PC-9 (cell line): ENCODE measurements around the gene STN1. TPM values are rescaled to one million over a fixed set of nuclear protein-coding genes. Genes with fewer than 3 reads are reported as not detected.

Experiments
- BruUV-seq: library from RNA; stranded (reverse); fragments of 400-500 nt; replicated peaks from 2 replicates; lab custom pipeline; 2021; lab: Mats Ljungman, UMichigan
- CTCF ChIA-PET: fragments of 300-600 bp; sonication (Branson Sonifier 250); formaldehyde crosslinking; loops from one replicate; lab custom pipeline; 2022; ENCODE audit warnings: antibody characterized with exemption; lab: Charles Lee
- POLR2A ChIA-PET: fragments of 300-600 bp; sonication (Branson Sonifier 250); formaldehyde crosslinking; loops from one replicate; lab custom pipeline; 2022; ENCODE audit warnings: antibody characterized with exemption; ENCODE audit not compliant: unreplicated experiment; lab: Charles Lee
- DNase-seq, 2 experiments: peaks; one replicate each; pipeline versions ENCODE4 v3.0.0 to v3.0.0-alpha.2; 2015 to 2022; ENCODE audit warnings: mixed read lengths in 1 of 2
- H2AFZ ChIP-seq: fragments of 200-600 bp; sonication (generic); 2 replicates; pipeline ENCODE4 v1.8.1; 2017; ENCODE audit warnings: antibody characterized with exemption
- H3F3A ChIP-seq: fragments of 200-600 bp; sonication (generic); 2 replicates; pipeline ENCODE4 v1.8.1; 2017; ENCODE audit warnings: antibody characterized with exemption, mild to moderate bottlenecking, low read depth; ENCODE audit not compliant: insufficient read depth
- H3K27ac ChIP-seq: fragments of 200-600 bp; sonication (generic); 2 replicates; pipeline ENCODE4 v1.6.1; 2016; ENCODE audit warnings: mixed run types
- H3K27me3 ChIP-seq: fragments of 200-600 bp; sonication (generic); 2 replicates; pipeline ENCODE4 v1.6.1; 2016; ENCODE audit warnings: low read depth, mixed run types; ENCODE audit not compliant: insufficient read depth
- H3K36me3 ChIP-seq: fragments of 200-600 bp; sonication (generic); 2 replicates; pipeline ENCODE4 v1.6.1; 2016; ENCODE audit warnings: low read depth, mixed run types
- H3K4me1 ChIP-seq: fragments of 200-600 bp; sonication (generic); replicated peaks from 2 replicates; pipeline ENCODE4 v1.6.1; 2016; ENCODE audit warnings: mixed run types; ENCODE audit not compliant: insufficient read depth
- H3K4me2 ChIP-seq: fragments of 200-600 bp; sonication (generic); 2 replicates; pipeline ENCODE4 v1.6.1; 2017; ENCODE audit warnings: mixed run types
- H3K4me3 ChIP-seq: fragments of 200-600 bp; sonication (generic); 2 replicates; pipeline ENCODE4 v1.6.1; 2016; ENCODE audit warnings: mixed run types
- H3K79me2 ChIP-seq: fragments of 200-600 bp; sonication (generic); 2 replicates; pipeline ENCODE4 v1.6.1; 2017; ENCODE audit warnings: low read depth, mixed run types
- H3K9me2 ChIP-seq: fragments of 200-600 bp; sonication (generic); 2 replicates; pipeline ENCODE4 v1.8.1; 2017; ENCODE audit warnings: mild to moderate bottlenecking; ENCODE audit not compliant: insufficient read depth
- H3K9me3 ChIP-seq: fragments of 200-600 bp; sonication (generic); 2 replicates; pipeline ENCODE4 v1.8.1; 2016; ENCODE audit warnings: low read depth; ENCODE audit not compliant: insufficient read depth
- H4K20me1 ChIP-seq: fragments of 200-600 bp; sonication (generic); 2 replicates; pipeline ENCODE4 v1.8.1; 2017; ENCODE audit not compliant: insufficient read depth
- EZH2 ChIP-seq: fragments of 200-600 bp; sonication (generic); IDR thresholded peaks from 2 replicates; pipeline ENCODE4 v1.8.0; 2017; ENCODE audit warnings: antibody characterized with exemption, low read depth
- intact Hi-C: fragments of 100-400 bp; cut with micrococcal nuclease; formaldehyde crosslinking; loops from one replicate; pipeline ENCODE4 v1.10.0; 2022; ENCODE audit not compliant: unreplicated experiment
- total RNA-seq: library from RNA; stranded (reverse); gene quantifications from 2 replicates; pipeline ENCODE4 v1.2.3, GENCODE V29; 2021
- TF ChIP-seq, protein P1 (sequence below): fragments of 200-600 bp; sonication (generic); conservative IDR thresholded peaks from 2 replicates; pipeline ENCODE4 v1.6.1; 2017; ENCODE audit warnings: mixed run types, antibody characterized with exemption, mild to moderate bottlenecking, moderate library complexity

The STN1 gene
- total RNA-seq, 1 experiment from 2014 or later = 20.5 TPM

DNA sequence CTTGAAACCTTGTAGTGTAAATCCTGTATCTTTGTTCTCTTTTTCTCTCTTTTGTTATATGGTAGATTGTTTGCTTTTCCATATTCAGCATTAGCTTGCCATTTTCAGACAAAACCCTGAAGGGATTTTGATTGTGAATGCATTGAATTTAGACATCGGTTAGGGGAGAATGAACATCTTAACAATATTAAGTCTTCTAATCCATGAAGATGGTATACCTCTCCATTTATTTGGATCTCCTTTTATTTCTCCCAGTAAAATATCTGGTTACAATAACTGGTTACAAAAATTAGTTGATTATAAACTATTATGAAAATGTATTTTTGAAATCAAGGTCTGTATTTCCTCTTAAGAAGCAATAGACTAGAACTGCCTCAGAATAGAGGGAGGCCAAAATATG, 36.6 kb upstream of the STN1 start:
- H3K27ac ChIP-seq = no peak overlapping the region
- TF ChIP-seq EZH2 = no peak
- TF ChIP-seq, protein P1, sequence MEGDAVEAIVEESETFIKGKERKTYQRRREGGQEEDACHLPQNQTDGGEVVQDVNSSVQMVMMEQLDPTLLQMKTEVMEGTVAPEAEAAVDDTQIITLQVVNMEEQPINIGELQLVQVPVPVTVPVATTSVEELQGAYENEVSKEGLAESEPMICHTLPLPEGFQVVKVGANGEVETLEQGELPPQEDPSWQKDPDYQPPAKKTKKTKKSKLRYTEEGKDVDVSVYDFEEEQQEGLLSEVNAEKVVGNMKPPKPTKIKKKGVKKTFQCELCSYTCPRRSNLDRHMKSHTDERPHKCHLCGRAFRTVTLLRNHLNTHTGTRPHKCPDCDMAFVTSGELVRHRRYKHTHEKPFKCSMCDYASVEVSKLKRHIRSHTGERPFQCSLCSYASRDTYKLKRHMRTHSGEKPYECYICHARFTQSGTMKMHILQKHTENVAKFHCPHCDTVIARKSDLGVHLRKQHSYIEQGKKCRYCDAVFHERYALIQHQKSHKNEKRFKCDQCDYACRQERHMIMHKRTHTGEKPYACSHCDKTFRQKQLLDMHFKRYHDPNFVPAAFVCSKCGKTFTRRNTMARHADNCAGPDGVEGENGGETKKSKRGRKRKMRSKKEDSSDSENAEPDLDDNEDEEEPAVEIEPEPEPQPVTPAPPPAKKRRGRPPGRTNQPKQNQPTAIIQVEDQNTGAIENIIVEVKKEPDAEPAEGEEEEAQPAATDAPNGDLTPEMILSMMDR = no peak
- POLR2A ChIA-PET = no interaction called here
- H3K9me2 ChIP-seq = no peaks in the 10 kb centered on the region
- no peak for DNase-seq
- no peak overlapping the region for H3K4me2 ChIP-seq
- H3K27me3 ChIP-seq = no peaks in the 10 kb centered on the region
- BruUV-seq = no TSS peak
- no peaks in the 10 kb centered on the region for H3F3A ChIP-seq
- no peak overlapping the region for H2AFZ ChIP-seq
- no peaks in the 10 kb centered on the region; the same call in 1 of the 2 replicates for H3K4me1 ChIP-seq
- no peaks in the 10 kb centered on the region for H3K9me3 ChIP-seq
- H3K4me3 ChIP-seq = no peak overlapping the region
- CTCF ChIA-PET = no interaction called here
- H3K36me3 ChIP-seq = no peaks in the 10 kb centered on the region
- no peaks in the 10 kb centered on the region for H4K20me1 ChIP-seq
- intact Hi-C loops = no loop called here
- H3K79me2 ChIP-seq = no peaks in the 10 kb centered on the region

DNA sequence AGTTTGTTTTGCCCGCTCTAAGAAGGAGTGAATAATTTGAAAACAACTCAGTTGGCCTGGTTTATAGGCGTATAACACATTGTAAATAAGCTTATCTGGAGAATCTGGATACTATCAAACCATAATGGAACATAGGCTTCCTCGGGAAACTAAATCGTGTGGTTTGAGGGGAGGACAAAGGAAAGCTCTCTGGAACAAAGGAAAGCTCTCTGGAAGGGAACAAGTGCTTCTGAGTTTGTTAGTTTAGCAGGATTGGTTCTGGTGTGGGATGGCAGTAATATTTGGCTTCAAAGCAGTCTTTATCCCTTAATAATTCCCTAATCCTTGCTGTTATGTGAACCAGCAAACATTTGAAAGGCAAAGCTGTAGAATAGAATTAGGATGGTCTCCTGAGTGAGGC, 34.0 kb upstream of the STN1 start:
- ChIA-PET CTCF (no interaction called here), POLR2A (no interaction called here)
- no TSS peak for BruUV-seq

DNA sequence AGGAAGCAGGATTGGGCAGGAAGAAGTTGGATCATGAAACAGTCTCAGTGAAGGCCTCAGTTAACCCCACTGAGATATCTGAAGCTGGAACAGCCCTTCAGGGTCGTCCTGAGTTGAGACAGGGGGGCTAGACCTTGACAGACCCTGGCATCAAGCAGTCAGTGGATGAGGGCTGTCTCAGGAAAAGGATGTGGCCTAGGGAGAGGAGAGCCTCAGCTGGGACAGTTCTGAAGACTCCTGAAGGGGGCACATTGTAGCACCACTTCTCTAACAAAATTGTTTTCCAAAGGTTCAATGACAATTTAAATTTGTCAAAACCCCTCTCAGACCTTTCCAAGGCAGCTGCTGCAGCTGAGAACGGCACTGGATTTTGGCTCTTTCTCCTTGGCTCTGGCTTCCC, 33.2 kb upstream of the STN1 start:
- Histone ChIP-seq H3K36me3 (no peaks in the 10 kb centered on the region), H2AFZ (no peak overlapping the region), H3K4me2 (no peak overlapping the region), H3K9me3 (no peaks in the 10 kb centered on the region), H3K79me2 (no peaks in the 10 kb centered on the region), H3K4me3 (no peak overlapping the region), H3F3A (no peaks in the 10 kb centered on the region), H4K20me1 (no peaks in the 10 kb centered on the region), H3K9me2 (no peaks in the 10 kb centered on the region), H3K27ac (no peak overlapping the region), H3K27me3 (no peaks in the 10 kb centered on the region), H3K4me1 (no peaks in the 10 kb centered on the region)
- no peak for DNase-seq
- ChIA-PET CTCF (no interaction called here), POLR2A (no interaction called here)
- no TSS peak for BruUV-seq
- TF ChIP-seq, protein P1 = no peak
- no peak for TF ChIP-seq EZH2
- intact Hi-C loops = no loop called here

More for the DNA sequence above, 34.0 kb upstream of the STN1 start:
- H3K4me3 ChIP-seq = no peak overlapping the region
- H2AFZ ChIP-seq = no peak overlapping the region
- H3K9me3 ChIP-seq = no peaks in the 10 kb centered on the region
- no peaks in the 10 kb centered on the region for H3K27me3 ChIP-seq
- no peaks in the 10 kb centered on the region for H4K20me1 ChIP-seq
- H3K27ac ChIP-seq = no peak overlapping the region
- intact Hi-C loops = no loop called here
- no peaks in the 10 kb centered on the region for H3K9me2 ChIP-seq
- no peaks in the 10 kb centered on the region for H3K4me1 ChIP-seq
- no peaks in the 10 kb centered on the region for H3K79me2 ChIP-seq
- no peaks in the 10 kb centered on the region for H3K36me3 ChIP-seq
- TF ChIP-seq, protein P1 = no peak
- TF ChIP-seq EZH2 = no peak
- no peak for DNase-seq
- H3K4me2 ChIP-seq = no peak overlapping the region
- no peaks in the 10 kb centered on the region for H3F3A ChIP-seq
